HS-27A (cell line): ENCODE results near the gene ATXN1.
"Not testable (repeated sequence)": the region's sequence is repeated elsewhere in the genome, so short reads cannot be mapped to it uniquely, and the experiment has no call there.

Experiments used
- DNase-seq: peaks from one replicate; pipeline ENCODE4 v3.0.0-alpha.2; 2012; ENCODE audit warnings: low read depth, missing footprints

ATXN1 gene

DNA sequence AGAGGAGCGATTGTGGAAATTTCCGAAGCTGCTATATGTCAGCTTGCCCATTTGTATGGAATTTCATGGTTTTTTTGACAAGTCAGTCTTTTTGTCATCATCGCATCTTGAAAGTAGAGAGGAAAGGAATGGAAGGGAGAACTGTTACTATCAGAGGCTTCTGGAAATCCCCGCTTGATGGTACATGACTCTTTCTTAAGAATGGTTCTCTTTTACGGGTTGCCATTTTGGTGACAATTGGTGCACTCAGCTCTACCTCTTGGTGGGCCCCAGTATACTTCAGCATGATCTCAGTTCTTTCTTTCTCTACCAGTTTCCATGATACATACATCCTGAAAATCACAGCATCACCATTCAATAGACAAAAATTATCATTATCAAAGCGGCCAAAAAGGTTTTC is 146.0 kb downstream of the ATXN1 start:
- DNase-seq = not testable (repeated sequence)

DNA sequence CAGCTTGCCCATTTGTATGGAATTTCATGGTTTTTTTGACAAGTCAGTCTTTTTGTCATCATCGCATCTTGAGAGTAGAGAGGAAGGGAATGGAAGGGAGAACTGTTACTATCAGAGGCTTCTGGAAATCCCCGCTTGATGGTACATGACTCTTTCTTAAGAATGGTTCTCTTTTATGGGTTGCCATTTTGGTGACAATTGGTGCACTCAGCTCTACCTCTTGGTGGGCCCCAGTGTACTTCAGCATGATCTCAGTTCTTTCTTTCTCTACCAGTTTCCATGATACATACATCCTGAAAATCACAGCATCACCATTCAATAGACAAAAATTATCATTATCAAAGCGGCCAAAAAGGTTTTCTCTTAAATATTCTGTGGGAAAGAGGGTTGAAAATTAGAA is 147.1 kb downstream of the ATXN1 start:
- DNase-seq = not testable (repeated sequence)

DNA sequence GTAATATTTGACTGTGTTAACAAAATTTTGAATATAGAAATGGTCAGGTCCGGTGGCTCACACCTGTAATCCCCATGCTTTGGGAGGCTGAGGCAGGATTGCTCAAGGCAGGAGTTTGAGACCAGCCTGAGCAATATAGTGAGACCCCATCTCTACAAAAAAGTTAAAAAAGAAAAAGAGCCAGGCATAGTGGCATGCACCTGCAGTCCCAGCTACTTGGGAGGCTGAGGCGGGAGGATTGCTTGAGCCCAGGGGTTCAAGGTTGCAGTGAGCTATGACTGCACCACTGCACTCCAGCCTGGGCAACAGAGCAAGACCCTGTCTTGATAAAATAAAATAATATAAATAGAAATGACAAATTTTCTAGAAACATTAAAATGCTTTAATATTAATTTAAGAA is 147.8 kb downstream of the ATXN1 start:
- DNase-seq = not testable (repeated sequence)

DNA sequence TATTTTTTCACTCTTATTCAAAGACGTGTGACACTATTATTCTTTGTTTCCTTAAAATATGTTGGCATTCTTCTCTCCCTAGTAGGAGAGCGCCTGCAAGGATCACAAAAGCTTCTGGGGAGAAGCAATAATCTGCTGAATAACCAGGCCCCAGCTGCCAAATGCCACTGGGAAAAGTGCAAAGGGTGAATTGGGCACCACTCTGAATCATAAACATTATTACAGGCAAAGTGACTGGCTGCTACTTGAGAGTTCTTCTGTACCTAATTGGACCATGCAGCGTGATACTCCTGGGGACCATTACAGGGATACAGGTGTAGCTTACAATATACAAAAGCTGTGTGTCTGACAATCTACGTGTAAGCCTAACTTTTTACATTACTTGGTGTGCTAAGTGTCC is 152.8 kb downstream of the ATXN1 start:
- no peak for DNase-seq

DNA sequence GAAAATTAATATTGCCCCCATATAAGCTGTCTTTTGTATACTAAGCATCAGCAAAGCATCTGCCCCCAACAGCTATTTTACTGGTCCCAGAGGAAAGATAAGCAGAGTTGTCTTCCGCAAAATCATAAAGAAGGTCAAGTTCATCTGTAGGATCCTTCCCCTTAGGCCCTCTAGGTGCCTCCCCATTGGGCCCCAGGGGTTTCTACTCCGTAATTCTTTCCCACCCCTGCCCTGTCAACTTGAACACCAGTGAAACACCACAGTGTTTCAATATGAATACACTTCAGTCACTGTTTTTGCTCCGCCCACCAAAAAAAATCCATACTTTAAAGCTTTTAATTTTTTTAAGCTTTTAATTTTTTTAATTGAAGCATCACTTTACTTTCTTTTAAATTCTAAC is 159.2 kb downstream of the ATXN1 start:
- DNase-seq = no peak

DNA sequence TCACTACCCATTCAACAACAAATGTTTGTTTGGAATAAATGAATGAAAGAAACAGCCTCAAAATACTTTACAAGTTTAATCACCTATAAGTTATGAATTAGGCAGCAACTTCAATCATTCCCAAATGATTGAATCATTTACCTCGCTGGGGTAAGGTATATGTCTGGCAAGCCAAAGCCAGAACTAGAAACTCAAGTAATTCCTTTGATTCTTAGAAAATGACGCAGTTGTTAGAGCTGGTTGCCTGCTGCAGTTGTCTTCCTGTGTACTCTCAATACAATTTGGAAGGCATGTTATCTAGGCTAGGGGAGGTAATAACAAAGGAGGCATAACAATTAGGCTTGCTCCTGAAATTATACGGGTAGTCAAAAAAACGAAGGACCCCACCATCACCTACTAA is 160.6 kb downstream of the ATXN1 start:
- no peak for DNase-seq

DNA sequence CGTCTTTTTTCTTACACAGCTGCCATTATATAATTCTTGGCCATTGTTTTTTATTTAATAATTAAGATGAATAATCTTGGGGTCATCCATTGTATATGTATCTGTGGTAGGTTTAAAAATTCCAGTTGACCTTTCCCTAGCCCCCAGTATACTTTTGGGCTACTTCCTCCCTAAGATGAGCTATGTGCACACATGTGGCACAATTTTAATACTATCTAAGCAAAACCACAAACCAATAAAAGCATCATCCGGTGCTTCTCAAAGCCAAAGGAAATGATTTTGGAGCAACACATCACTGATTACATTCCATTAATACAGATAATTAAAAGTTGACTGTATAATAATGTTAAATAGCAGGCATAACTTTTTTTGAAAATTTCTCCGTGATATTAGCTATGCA is 161.2 kb downstream of the ATXN1 start:
- no peak for DNase-seq

DNA sequence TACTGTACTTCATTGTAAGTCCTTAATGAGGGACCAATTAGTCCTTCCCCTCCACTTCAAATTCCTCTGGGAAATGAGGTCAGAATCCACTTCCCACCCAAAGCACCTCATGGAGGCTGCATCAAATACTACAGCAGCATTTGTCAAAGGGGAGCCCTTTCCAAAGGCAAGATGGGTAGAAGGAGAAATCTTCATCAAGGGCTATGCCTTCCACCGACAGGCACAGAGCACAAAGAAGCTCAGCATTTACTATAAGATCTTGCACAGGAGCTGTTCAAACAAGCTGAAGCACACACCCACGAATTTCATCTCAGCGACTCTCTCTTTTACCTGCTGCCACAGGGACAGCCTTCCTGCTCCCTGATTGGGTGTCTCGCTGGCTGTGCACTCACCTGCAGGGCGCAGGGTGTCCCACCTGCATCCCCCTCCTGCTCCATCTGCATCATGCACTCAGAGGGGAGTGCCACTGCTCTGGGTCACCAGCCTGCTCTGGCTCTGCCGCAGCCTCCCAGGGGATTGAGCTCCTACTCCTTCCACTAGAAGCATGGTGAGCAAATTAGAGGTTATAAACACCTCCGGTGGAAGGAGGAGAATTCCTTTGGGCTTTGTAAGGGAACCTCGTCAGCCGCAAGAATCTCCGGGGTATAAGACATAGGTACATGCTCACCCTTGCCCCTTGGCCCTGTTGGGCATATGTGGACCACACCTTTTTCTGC is 164.5 kb downstream of the ATXN1 start:
- DNase-seq = no peak

DNA sequence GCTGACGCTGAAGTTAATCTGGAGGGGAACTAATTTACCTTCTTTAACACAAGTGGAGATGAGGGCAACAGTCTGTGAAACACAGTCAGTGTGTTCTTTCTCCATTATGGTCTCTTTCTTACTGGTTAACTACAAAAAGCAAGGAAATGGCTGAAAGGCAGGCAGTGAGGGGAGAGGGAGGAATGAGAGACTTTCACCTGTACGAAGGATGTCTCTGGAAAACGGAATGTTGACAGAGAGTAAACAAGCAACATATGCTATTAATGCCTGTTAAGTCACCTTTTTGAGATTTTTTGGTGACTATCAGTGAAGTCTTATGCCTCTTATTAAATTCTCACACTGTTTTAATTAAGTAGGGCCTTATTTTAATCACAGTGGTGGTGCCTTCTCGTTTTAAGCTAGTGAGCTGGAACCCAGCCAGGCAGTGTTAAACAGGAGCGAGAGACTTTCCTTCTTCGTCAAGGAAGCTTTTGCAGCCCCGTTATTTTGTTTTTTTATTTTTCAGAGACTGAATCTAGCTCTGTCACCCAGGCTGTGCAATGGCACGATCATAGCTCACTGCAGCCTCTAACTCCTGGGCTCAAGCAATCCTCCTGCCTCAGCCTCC is 165.6 kb downstream of the ATXN1 start:
- DNase-seq = no peak

DNA sequence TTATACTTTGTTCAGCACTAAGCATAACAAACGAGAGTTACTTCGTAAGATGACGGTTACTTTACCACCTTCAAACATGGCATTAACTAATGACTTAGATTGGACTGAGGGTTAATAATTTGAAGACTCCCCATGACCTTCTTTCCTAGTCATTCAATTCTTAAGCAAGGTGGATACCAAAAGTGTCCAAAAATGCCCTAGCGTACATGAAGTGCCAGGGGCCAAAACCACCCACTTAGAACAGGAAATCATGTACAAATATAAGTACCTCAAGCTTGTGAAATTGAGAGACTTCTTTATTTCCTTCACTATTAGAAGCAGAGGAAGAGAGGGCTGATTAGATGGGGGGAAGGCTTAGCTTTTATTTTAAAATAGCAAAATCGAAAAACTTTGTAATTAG is 166.4 kb downstream of the ATXN1 start:
- DNase-seq = no peak

DNA sequence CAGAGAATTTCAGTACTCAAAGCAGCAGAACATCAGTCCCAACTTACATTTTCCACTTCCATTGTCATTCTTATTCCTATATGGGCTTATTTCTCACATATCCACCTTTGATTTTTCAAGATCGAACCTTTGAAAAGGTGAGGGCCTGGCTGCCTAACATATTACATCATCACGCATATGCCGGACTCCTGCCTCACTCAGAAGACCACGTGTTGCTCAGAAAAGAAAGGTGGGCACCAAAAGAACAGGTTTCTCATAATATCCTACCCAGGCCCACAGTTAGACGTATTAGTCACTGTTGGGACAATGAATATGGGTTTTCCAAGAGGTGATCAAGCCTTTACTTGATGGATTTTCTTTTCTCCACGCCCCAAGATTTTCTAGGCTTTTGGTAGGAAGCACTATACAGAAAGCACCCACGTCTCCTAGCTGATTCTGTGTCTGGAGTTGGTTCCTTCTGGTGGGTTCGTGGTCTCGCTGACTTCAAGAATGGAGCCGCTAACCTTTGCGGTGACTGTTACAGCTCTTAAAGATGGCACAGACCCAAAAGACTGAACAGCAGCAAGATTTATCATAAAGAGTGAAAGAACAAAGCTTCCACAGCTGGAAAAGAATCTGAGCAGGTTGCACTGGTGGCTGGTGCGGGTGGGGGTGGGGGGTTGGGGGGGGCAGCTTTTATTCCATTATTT is 168.9 kb downstream of the ATXN1 start:
- no peak for DNase-seq

DNA sequence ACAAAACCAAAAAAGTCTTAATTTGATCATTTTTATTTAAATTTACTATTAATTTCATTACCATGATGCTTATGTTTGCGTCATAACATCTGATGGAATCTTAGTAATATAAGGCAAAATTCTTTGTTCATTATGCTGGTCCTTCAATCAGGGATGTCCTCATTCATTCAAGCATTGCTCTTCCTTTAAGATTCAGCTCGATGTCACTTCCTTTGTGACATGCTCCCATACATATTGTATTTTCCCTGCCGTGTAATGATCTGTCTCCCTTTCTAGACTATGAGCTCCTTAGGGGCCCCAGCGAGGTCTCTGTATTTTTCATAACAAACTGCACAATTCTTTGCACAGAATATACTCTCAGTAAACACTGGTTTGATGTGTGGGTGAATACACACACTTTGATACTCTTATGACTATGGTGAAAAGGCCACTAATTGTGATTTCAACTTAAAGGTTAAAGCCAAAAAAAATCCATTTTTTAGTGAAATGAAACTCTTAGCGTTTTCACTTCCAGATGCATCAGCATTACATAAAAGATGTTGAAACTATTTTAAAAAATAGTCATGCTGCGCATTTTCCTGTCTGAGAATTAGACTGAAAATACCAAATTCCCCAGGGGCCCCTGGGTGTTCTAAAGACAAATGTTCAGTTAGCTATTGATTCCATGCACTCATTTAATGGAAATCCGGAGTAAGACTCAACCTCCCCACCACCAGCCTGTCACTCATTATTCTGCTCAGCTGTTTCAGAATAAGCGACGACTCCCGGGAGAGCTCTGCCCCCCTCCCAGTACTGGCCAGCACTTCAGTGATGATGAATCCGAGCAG is 169.7 kb downstream of the ATXN1 start:
- DNase-seq = no peak

DNA sequence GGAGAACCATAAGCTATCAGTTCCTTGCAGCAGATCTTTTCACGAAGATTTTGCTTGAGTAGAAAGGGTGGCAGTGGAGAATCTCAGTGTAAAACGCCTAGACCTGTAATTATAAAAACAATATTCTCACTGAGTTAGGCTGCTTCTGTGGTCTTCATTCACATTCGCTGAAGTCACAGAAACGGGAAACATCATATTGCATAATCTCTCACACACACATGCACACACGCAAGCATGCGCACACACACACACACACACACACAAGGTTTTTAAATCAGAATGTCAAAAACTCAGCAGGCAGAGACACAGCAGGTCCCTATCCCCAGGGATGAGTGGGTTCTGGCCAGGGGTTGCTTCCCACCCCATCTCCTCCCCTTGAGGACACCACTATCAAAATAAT is 175.5 kb downstream of the ATXN1 start:
- DNase-seq = no peak

DNA sequence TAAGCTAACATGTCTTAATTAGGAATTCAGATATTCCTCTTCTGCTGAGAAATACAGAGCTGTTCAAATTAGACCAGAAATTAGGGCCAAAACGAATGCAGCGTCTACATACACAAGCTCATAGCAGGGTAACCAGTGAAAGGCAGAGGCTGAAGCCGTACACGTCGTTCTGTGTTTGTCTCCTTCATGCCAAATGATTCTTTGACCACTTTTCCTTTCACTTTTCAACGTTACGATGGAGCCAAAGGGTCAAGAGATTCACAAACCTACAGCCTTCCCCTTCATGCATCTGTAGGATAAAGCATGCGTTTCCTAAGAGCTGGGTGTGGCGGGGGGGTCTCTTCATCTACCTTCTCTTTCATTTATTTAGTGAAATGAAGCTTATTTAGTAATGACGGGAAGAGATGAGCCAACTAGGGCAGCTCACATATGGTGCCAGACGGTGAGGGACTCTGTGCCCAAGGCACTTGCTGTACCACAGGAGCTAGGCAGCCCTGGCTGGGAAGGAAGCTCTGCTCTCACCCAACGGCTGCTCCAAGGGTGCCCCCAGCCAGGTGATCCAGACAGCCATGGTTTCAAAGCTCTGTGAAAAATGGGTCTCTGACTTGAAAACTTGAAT is 178.0 kb downstream of the ATXN1 start:
- DNase-seq = no peak

DNA sequence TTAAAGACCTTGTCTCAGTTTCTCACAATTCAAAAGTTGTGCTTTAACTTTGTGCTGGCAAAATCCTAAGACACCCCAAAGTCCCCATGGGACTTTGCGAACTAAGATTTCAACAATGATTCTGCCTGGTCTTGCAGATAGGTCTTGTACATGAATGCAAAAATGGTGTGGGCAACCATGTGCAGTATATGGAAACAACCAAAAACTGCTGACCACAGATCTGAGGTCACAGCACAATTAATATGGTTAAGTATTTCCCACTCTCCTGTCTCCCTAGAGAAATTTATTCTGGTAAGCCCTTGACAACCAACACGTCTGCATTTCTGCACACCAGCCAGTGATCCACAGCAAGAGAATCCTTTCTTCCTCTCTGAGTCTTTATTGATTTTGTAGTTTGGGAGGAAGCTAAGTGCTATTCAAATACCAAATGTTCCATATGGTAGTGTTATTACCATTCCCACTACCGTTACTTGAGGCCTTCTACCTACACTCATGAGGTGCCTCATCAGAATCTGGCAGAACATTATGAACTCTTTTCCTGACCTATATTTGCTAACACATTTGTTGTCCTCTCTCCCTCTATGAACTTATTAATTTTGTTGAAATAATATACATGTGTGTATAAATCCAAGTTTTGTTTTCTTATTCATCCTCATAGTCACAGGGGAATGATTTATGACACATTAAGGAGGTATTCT is 178.7 kb downstream of the ATXN1 start:
- DNase-seq = no peak

DNA sequence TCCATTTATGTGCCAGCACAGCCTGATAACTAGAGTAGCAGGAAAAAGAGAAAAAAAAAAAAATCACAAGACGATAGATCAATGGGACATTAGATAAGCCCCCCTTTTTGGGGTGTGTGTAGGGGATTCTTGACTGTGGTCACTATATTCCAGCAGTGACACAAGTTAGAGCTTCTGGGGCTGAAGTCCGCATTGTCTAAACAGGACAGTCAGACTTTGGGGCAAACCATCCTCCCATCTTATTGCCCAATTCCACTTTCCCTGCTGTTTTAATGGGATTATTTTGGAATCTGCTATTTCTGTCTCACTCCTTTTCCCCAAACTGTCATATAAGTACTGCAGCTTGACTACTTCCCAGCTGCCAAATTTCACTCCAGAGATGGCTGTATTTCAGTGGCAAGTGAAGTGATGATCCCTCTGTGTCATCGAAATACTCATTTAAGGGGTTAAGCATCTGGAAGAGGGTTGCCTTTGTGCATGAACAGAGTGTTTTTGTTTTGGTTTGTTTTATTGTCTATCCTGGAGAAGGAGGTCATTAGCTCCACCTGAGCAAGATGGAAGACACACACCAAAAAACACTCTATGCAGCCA is 182.5 kb downstream of the ATXN1 start:
- DNase-seq = no peak

DNA sequence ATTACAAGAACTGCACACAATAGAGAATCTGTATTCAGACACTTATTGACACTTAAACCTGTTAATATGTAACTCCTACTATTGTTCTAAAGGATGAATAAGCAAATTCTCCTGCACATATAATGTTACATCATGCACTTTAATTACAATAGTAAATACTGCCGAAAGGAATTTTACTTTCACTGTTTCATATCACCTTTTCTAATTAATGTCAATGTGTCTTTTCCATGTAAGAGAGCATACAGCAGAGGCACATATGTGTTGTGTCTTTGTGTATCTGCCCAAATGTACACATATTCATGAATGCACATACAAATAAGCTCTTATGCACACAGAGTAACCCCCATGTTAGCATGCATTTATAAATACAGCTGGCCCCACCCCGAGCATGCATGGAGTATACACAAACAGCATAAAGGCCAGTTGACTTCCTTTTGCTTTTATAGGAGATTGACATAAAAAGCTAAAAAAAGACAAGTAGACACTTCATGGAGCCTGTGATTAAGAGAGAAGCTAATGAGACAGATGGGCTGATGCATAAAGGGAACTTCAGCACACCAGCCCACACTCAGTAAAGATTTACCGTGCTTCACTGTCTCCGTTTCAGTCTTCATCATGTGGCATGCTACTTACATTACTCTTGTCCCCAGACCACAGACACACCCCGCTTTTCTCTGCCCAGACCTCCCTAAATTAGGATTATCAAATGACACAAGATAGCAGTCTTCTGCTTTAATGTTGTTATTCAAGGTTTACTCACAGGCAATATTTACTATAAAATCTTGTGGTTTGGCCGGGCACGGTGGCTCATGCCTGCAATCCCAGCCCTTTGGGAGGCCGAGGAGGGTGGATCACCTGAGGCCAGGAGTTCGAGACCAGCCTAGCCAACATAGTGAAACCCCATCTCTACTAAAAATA is 184.6 kb downstream of the ATXN1 start:
- DNase-seq = no peak

DNA sequence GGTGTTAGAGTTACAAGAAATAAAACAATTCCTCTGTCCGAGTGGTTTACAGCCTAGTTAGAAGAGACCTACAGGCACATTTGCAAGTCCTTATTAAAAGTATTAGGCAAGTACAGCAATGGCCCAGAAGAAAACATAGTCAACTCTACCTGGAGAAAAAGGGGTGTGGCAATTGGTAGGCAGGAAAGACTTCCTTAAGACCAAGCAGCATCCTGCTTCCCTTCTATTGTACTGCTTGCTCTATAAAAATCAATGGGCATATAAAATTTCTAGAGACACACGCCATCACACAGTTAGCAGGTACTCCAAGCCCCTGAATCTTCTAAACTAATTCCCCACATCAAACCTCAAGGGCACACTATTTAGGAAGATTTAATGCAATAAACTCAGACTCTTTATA is 185.6 kb downstream of the ATXN1 start:
- DNase-seq = no peak

DNA sequence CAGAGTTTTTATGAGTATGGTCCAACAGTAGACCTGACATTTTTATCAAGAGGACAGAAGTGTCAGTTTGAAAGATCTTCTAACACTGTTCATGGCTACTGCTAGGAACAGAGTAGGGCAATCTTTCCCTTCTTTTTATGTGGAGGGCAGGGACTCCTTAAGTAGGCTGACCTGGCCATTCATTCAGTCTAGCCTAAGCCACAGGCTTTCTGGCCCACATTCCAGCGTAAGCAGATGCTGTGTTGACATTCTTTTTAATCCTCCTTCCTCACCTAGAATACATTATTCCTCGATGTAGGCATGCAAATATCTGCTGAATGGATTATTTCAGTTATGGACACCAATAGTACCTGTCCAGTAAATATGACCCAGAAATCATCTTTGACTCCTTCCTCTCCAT is 188.3 kb downstream of the ATXN1 start:
- no peak for DNase-seq

DNA sequence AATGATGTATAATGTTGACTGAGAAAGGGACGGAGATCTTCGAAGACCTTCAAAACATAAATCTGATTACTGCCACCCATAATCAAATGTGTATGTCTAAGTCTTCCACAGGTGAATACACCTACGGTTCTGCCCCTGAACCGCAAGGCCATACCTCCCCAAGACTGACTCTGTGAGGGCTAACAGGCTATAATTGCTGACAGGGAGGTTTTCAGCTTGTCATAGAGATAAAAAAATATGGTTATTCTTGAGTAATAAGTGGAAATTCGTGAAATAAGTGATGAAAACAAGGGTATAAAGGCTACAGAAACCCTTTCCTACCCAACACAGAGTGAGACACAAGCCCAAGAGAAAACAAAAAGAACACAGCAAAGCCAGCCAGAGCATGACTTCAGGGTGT is 188.9 kb downstream of the ATXN1 start:
- DNase-seq = no peak
